BE2C (cell line): ENCODE measurements around the gene IGF2BP2.
A peak's percentile ranks its signal among the peaks of the same experiment; 100 is the strongest.

Source experiments
- DNase-seq: peaks from one replicate; pipeline ENCODE4 v3.0.0-alpha.2; 2020
- H3K27me3 ChIP-seq: fragments of 250-450 bp; sonication (Bioruptor Pico); 2 replicates; pipeline ENCODE4 v1.5.1; 2020; ENCODE audit warnings: mild to moderate bottlenecking
- H3K36me3 ChIP-seq: fragments of 250-450 bp; sonication (Bioruptor Pico); 2 replicates; pipeline ENCODE4 v1.5.1; 2020; ENCODE audit warnings: mild to moderate bottlenecking
- H3K4me1 ChIP-seq: fragments of 250-450 bp; sonication (Bioruptor Pico); 2 replicates; pipeline ENCODE4 v1.5.1; 2020
- H3K4me3 ChIP-seq: 2 replicates; pipeline ENCODE4 v1.5.1; 2011; ENCODE audit warnings: low read depth, low read length
- H3K9me3 ChIP-seq: fragments of 250-450 bp; sonication (Bioruptor Pico); 2 replicates; pipeline ENCODE4 v1.5.1; 2020
- CTCF ChIP-seq: IDR thresholded peaks from 2 replicates; pipeline ENCODE4 v1.5.1; 2012; ENCODE audit warnings: mild to moderate bottlenecking, low read depth, low read length

IGF2BP2 gene

GRCh38 chr3:185823078-185824044 is 1.5 kb downstream of the IGF2BP2 start:
- TF ChIP-seq CTCF = no peak
- peak; percentile 16 for DNase-seq
- Histone ChIP-seq H3K27me3 (peaks cover 97% of the 10 kb centered on the region), H3K9me3 (no peaks in the 10 kb centered on the region), H3K4me1 (no peaks in the 10 kb centered on the region), H3K36me3 (no peaks in the 10 kb centered on the region), H3K4me3 (peak overlapping the region; percentile 3; the same call in 1 of the 2 replicates)

- no peak for TF ChIP-seq CTCF
- Histone ChIP-seq H3K9me3 (no peaks in the 10 kb centered on the region), H3K4me3 (no peak overlapping the region), H3K36me3 (no peaks in the 10 kb centered on the region), H3K4me1 (no peaks in the 10 kb centered on the region), H3K27me3 (peaks cover 97% of the 10 kb centered on the region)
- DNase-seq = no peak
These were observed 2.4 kb downstream of the IGF2BP2 start for GRCh38 chr3:185822221-185823000.

GRCh38 chr3:185820973-185821758 is 3.7 kb downstream of the IGF2BP2 start:
- no peak for DNase-seq
- Histone ChIP-seq H3K4me3 (no peak overlapping the region), H3K9me3 (no peaks in the 10 kb centered on the region), H3K4me1 (no peaks in the 10 kb centered on the region), H3K36me3 (no peaks in the 10 kb centered on the region), H3K27me3 (peaks cover 95% of the 10 kb centered on the region)
- TF ChIP-seq CTCF = no peak

GRCh38 chr3:185818267-185818875 is 6.5 kb downstream of the IGF2BP2 start:
- peaks cover 85% of the 10 kb centered on the region for H3K27me3 ChIP-seq
- DNase-seq = no peak
- H3K9me3 ChIP-seq = no peaks in the 10 kb centered on the region
- H3K4me3 ChIP-seq = no peak overlapping the region
- no peaks in the 10 kb centered on the region for H3K36me3 ChIP-seq
- TF ChIP-seq CTCF = no peak
- no peaks in the 10 kb centered on the region for H3K4me1 ChIP-seq

- no peaks in the 10 kb centered on the region for H3K36me3 ChIP-seq
- no peaks in the 10 kb centered on the region for H3K4me1 ChIP-seq
- H3K4me3 ChIP-seq = no peak overlapping the region
- no peaks in the 10 kb centered on the region for H3K9me3 ChIP-seq
- no peak for DNase-seq
- no peak for TF ChIP-seq CTCF
- peaks cover 69% of the 10 kb centered on the region for H3K27me3 ChIP-seq
These were observed 9.2 kb downstream of the IGF2BP2 start for GRCh38 chr3:185815391-185816282.
